ENCODE measurements around the gene EMILIN2.
"Not testable (repeated sequence)": the region's sequence is repeated elsewhere in the genome, so short reads cannot be mapped to it uniquely, and the experiment has no call there.

Gene EMILIN2

GRCh38 chr18:2914185-2914880, 67.5 kb downstream of the EMILIN2 start:
- no peak for DNase-seq (ENCODE audit: low read depth in 1 of 2, low spot score in 1 of 2)

- DNase-seq (ENCODE audit: low read depth in 1 of 2, low spot score in 1 of 2), result no peak
These were observed 68.1 kb downstream of the EMILIN2 start for GRCh38 chr18:2914881-2915240.

GRCh38 chr18:2915486-2915885, 68.7 kb downstream of the EMILIN2 start:
- DNase-seq (ENCODE audit: low read depth in 1 of 2, low spot score in 1 of 2), result not testable (repeated sequence)

GRCh38 chr18:2916184-2916583, 69.4 kb downstream of the EMILIN2 start:
- DNase-seq (ENCODE audit: low read depth in 1 of 2, low spot score in 1 of 2), result no peak

- DNase-seq (ENCODE audit: low read depth in 1 of 2, low spot score in 1 of 2), result no peak
These were observed 70.6 kb downstream of the EMILIN2 start for GRCh38 chr18:2917259-2918047.

GRCh38 chr18:2918761-2919550, 72.2 kb downstream of the EMILIN2 start:
- DNase-seq (ENCODE audit: low read depth in 1 of 2, low spot score in 1 of 2), result no peak

- no peak for DNase-seq (ENCODE audit: low read depth in 1 of 2, low spot score in 1 of 2)
These were observed 72.8 kb downstream of the EMILIN2 start for GRCh38 chr18:2919600-2919999.

- DNase-seq (ENCODE audit: low read depth in 1 of 2, low spot score in 1 of 2), result no peak
These were observed 73.2 kb downstream of the EMILIN2 start for GRCh38 chr18:2920027-2920426.

- DNase-seq (ENCODE audit: low read depth in 1 of 2, low spot score in 1 of 2), result no peak
These were observed 73.9 kb downstream of the EMILIN2 start for GRCh38 chr18:2920546-2921343.

GRCh38 chr18:2921778-2922177, 75.0 kb downstream of the EMILIN2 start:
- DNase-seq (ENCODE audit: low read depth in 1 of 2, low spot score in 1 of 2), result no peak

- DNase-seq (ENCODE audit: low read depth in 1 of 2, low spot score in 1 of 2), result no peak
These were observed 76.7 kb downstream of the EMILIN2 start for GRCh38 chr18:2923464-2923863.

- no peak for DNase-seq (ENCODE audit: low read depth in 1 of 2, low spot score in 1 of 2)
These were observed 78.1 kb downstream of the EMILIN2 start for GRCh38 chr18:2924920-2925319.

- no peak for DNase-seq (ENCODE audit: low read depth in 1 of 2, low spot score in 1 of 2)
These were observed 79.7 kb downstream of the EMILIN2 start for GRCh38 chr18:2926528-2926927.

- DNase-seq (ENCODE audit: low read depth in 1 of 2, low spot score in 1 of 2), result no peak
These were observed 80.9 kb downstream of the EMILIN2 start for GRCh38 chr18:2927745-2928144.

GRCh38 chr18:2932247-2933181, 85.7 kb downstream of the EMILIN2 start:
- no peak for DNase-seq (ENCODE audit: low read depth in 1 of 2, low spot score in 1 of 2)

- DNase-seq (ENCODE audit: low read depth in 1 of 2, low spot score in 1 of 2), result no peak
These were observed 87.2 kb downstream of the EMILIN2 start for GRCh38 chr18:2933995-2934394.

GRCh38 chr18:2935438-2936192, 88.8 kb downstream of the EMILIN2 start:
- no peak for DNase-seq (ENCODE audit: low read depth in 1 of 2, low spot score in 1 of 2)

GRCh38 chr18:2939317-2939716, 92.5 kb downstream of the EMILIN2 start:
- DNase-seq (ENCODE audit: low read depth in 1 of 2, low spot score in 1 of 2), result no peak

GRCh38 chr18:2948038-2948437, 101.2 kb downstream of the EMILIN2 start:
- no peak for DNase-seq (ENCODE audit: low read depth in 1 of 2, low spot score in 1 of 2)

Measured in stimulated activated CD4-positive, alpha-beta T cell treated with anti-CD3 and anti-CD28 coated beads, Interleukin-15, amount 100 ng/mL, for 1 hour (primary cell).